ENCODE data around the gene AJM1. TPM values are rescaled to one million over a fixed set of nuclear protein-coding genes. Genes with fewer than 3 reads are reported as not detected.
"Not testable (repeated sequence)": the region's sequence is repeated elsewhere in the genome, so short reads cannot be mapped to it uniquely, and the experiment has no call there.

The AJM1 gene
- total RNA-seq, 6 experiments from 2014 or later: 1.7 to 2.8 (median 2.6) TPM

- H3K9me3 ChIP-seq: no peaks in the 10 kb centered on the region
- H3K27ac ChIP-seq: peak overlapping the region in 1 of 3 donors; percentile 49
- peak in 2 of 3 donors; percentile 18 to 52 for DNase-seq
- no peaks in the 10 kb centered on the region for H3K27me3 ChIP-seq
- peaks cover 3 to 28% (median 15%) of the 10 kb centered on the region in 4 donors for H3K36me3 ChIP-seq
- ATAC-seq: no peak
- H3K4me3 ChIP-seq: no peak overlapping the region
- intact Hi-C loops (cut with DNase I): no loop called here
- no peak for TF ChIP-seq POLR2A (IDR thresholded peaks at IDR 0.05)
- TF ChIP-seq, protein P1, sequence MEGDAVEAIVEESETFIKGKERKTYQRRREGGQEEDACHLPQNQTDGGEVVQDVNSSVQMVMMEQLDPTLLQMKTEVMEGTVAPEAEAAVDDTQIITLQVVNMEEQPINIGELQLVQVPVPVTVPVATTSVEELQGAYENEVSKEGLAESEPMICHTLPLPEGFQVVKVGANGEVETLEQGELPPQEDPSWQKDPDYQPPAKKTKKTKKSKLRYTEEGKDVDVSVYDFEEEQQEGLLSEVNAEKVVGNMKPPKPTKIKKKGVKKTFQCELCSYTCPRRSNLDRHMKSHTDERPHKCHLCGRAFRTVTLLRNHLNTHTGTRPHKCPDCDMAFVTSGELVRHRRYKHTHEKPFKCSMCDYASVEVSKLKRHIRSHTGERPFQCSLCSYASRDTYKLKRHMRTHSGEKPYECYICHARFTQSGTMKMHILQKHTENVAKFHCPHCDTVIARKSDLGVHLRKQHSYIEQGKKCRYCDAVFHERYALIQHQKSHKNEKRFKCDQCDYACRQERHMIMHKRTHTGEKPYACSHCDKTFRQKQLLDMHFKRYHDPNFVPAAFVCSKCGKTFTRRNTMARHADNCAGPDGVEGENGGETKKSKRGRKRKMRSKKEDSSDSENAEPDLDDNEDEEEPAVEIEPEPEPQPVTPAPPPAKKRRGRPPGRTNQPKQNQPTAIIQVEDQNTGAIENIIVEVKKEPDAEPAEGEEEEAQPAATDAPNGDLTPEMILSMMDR (IDR thresholded peaks at IDR 0.05): no peak
- peaks cover 0 to 44% (median 23%) of the 10 kb centered on the region in 4 donors for H3K4me1 ChIP-seq
- 56% methylated on average over 9 of the region's 12 CpGs for WGBS (ENCODE audit: insufficient coverage, low coverage, low lambda C conversion rate, missing lambda C conversion rate)
Measured at GRCh38 chr9:136863623-136864273, 21.5 kb downstream of the AJM1 start.

- intact Hi-C loops (cut with DNase I): no loop called here
- Histone ChIP-seq H3K27me3 (no peaks in the 10 kb centered on the region), H3K9me3 (no peaks in the 10 kb centered on the region), H3K4me1 (peaks cover 0 to 30% (median 16%) of the 10 kb centered on the region in 4 donors), H3K36me3 (peaks cover 3 to 28% (median 15%) of the 10 kb centered on the region in 4 donors), H3K4me3 (peak overlapping the region; percentile 65 to 89 (median 69)), H3K27ac (peak overlapping the region in 1 of 3 donors; percentile 21)
- TF ChIP-seq POLR2A (IDR thresholded peaks at IDR 0.05): no peak
- TF ChIP-seq, protein P1 (IDR thresholded peaks at IDR 0.05): no peak
- ATAC-seq (peak in 2 of 4 donors; percentile 4 to 13), DNase-seq (peak in 2 of 3 donors; percentile 22 to 49)
- 8% methylated on average over 5 of the region's 11 CpGs for WGBS (ENCODE audit: insufficient coverage, low coverage, low lambda C conversion rate, missing lambda C conversion rate)
Measured at GRCh38 chr9:136865041-136865767, 22.9 kb downstream of the AJM1 start.

- Histone ChIP-seq H3K9me3 (no peaks in the 10 kb centered on the region), H3K4me1 (peaks cover 0 to 30% (median 15%) of the 10 kb centered on the region in 4 donors), H3K4me3 (peak overlapping the region; percentile 65 to 89 (median 69)), H3K27ac (peak overlapping the region; percentile 66 to 81 (median 71)), H3K36me3 (peaks cover 3 to 28% (median 15%) of the 10 kb centered on the region in 4 donors), H3K27me3 (no peaks in the 10 kb centered on the region)
- TF ChIP-seq, protein P1 (IDR thresholded peaks at IDR 0.05): no peak
- no peak for TF ChIP-seq POLR2A (IDR thresholded peaks at IDR 0.05)
- intact Hi-C loops (cut with DNase I): no loop called here
- ATAC-seq: peak; percentile 38 to 64 (median 43)
- peak; percentile 71 to 85 (median 79) for DNase-seq
- 2% methylated on average over 19 of the region's 20 CpGs for WGBS (ENCODE audit: insufficient coverage, low coverage, low lambda C conversion rate, missing lambda C conversion rate)
Measured at GRCh38 chr9:136865768-136866103, 23.5 kb downstream of the AJM1 start.

- DNase-seq; intact Hi-C loops (cut with DNase I); H3K27me3 ChIP-seq; H3K9me3 ChIP-seq; ATAC-seq: not testable (repeated sequence)
- peak overlapping the region in 1 of 3 donors; percentile 71 for H3K27ac ChIP-seq
- peaks cover 0 to 19% (median 10%) of the 10 kb centered on the region in 4 donors for H3K36me3 ChIP-seq
- WGBS (ENCODE audit: insufficient coverage, low coverage, low lambda C conversion rate, missing lambda C conversion rate): 76% methylated on average over 25 of the region's 29 CpGs
- H3K4me3 ChIP-seq: peak overlapping the region; percentile 65 to 89 (median 69)
- peaks cover 0 to 30% (median 15%) of the 10 kb centered on the region in 4 donors for H3K4me1 ChIP-seq
Measured at GRCh38 chr9:136866898-136867421, 24.7 kb downstream of the AJM1 start.
